Common myeloid progenitor, CD34-positive (primary cell): ENCODE measurements around the gene PLA2G12A.

ENCODE experiments used
- CTCF ChIA-PET: fragments of 350-600 bp; sonication (Branson Sonifier 250); formaldehyde crosslinking; loops from one replicate; lab custom pipeline; 2021; ENCODE audit warnings: antibody characterized with exemption; lab: Charles Lee
- POLR2A ChIA-PET: fragments of 350-600 bp; sonication (Branson Sonifier 250); formaldehyde crosslinking; loops from one replicate; lab custom pipeline; 2021; ENCODE audit warnings: antibody characterized with exemption; lab: Charles Lee
- DNase-seq, 3 donors: peaks; one replicate each; pipeline versions ENCODE4 v3.0.0 to v3.0.0-alpha.2; 2013
- H3K27ac ChIP-seq, 2 experiments: 1 replicate in 1 of 2; 2 replicates in 1 of 2; pipeline ENCODE4 v1.7.0; 2013; ENCODE audit warnings: inconsistent platforms in 2 of 2, low read length in 2 of 2, mild to moderate bottlenecking in 2 of 2, low read depth in 1 of 2, moderate library complexity in 1 of 2; ENCODE audit not compliant: severe bottlenecking in 2 of 2, insufficient read depth in 1 of 2, poor library complexity in 1 of 2
- H3K27me3 ChIP-seq, 5 experiments: replicated peaks in 2 of 5; 1 replicate in 3 of 5; 2 replicates in 2 of 5; pipeline versions ENCODE4 v1.6.1 to v1.7.0; 2013; ENCODE audit warnings: low read length in 4 of 5, mild to moderate bottlenecking in 2 of 5, moderate library complexity in 2 of 5, inconsistent platforms in 1 of 5; ENCODE audit not compliant: insufficient read depth in 5 of 5, control insufficient read depth in 4 of 5
- H3K36me3 ChIP-seq, 4 experiments: 1 replicate in 2 of 4; 2 replicates in 2 of 4; pipeline versions ENCODE4 v1.6.1 to v1.7.0; 2013; ENCODE audit warnings: low read length in 3 of 4, control low read depth in 1 of 4, mild to moderate bottlenecking in 1 of 4; ENCODE audit not compliant: control insufficient read depth in 4 of 4, insufficient read depth in 4 of 4
- H3K4me1 ChIP-seq, 4 experiments: 1 replicate in 3 of 4; 2 replicates in 1 of 4; pipeline versions ENCODE4 v1.6.1 to v1.7.1; 2013; ENCODE audit warnings: low read length in 3 of 4, mild to moderate bottlenecking in 3 of 4, control low read depth in 1 of 4, inconsistent platforms in 1 of 4, moderate library complexity in 1 of 4; ENCODE audit not compliant: control insufficient read depth in 4 of 4, insufficient read depth in 4 of 4; ENCODE audit errors: control extremely low read depth in 1 of 4
- H3K4me3 ChIP-seq, 7 experiments: 1 replicate in 4 of 7; 2 replicates in 3 of 7; pipeline versions ENCODE4 v1.5.1 to v1.7.0; 2013; ENCODE audit warnings: mild to moderate bottlenecking in 7 of 7, low read length in 6 of 7, moderate library complexity in 6 of 7, inconsistent platforms in 2 of 7, low read depth in 2 of 7, control low read depth in 1 of 7; ENCODE audit not compliant: insufficient read depth in 4 of 7, control insufficient read depth in 1 of 7; ENCODE audit errors: extremely low read depth in 1 of 7
- H3K9me3 ChIP-seq, 5 experiments: 1 replicate in 4 of 5; 2 replicates in 1 of 5; pipeline versions ENCODE4 v1.6.1 to v1.7.1; 2013; ENCODE audit warnings: low read length in 4 of 5, mild to moderate bottlenecking in 2 of 5, inconsistent platforms in 1 of 5, low read depth in 1 of 5, moderate library complexity in 1 of 5; ENCODE audit not compliant: control insufficient read depth in 4 of 5, insufficient read depth in 2 of 5; ENCODE audit errors: control extremely low read depth in 1 of 5
- WGBS: methylation state at CpG from one replicate; pipeline ENCODE4 v1.1.5; 2013; ENCODE audit not compliant: insufficient coverage; 5-methylcytosine and 5-hydroxymethylcytosine counted together

The PLA2G12A gene

GRCh38 chr4:109739547-109739946, 9.7 kb upstream of the PLA2G12A start:
- WGBS: 100% methylated on average over 3 of the region's 3 CpGs
- no peak for DNase-seq
- no peaks in the 10 kb centered on the region for H3K27me3 ChIP-seq
- POLR2A ChIA-PET: no interaction called here
- no peak overlapping the region for H3K4me3 ChIP-seq
- no peaks in the 10 kb centered on the region for H3K4me1 ChIP-seq
- no peak overlapping the region for H3K27ac ChIP-seq
- H3K9me3 ChIP-seq: no peaks in the 10 kb centered on the region
- no peaks in the 10 kb centered on the region for H3K36me3 ChIP-seq
- CTCF ChIA-PET: no interaction called here

GRCh38 chr4:109738104-109738872, 8.4 kb upstream of the PLA2G12A start:
- no peaks in the 10 kb centered on the region for H3K4me1 ChIP-seq
- no peaks in the 10 kb centered on the region for H3K36me3 ChIP-seq
- H3K27ac ChIP-seq: no peak overlapping the region
- DNase-seq: no peak
- no peaks in the 10 kb centered on the region for H3K27me3 ChIP-seq
- WGBS: 94% methylated on average over 6 of the region's 10 CpGs
- no peaks in the 10 kb centered on the region for H3K9me3 ChIP-seq
- POLR2A ChIA-PET: no interaction called here
- no peak overlapping the region for H3K4me3 ChIP-seq
- CTCF ChIA-PET: interaction anchor here (0.6 to 1.6 kb wide), 2 partner anchors 13 to 35 kb away, joined by 3 to 4 read pairs; partner anchors contain the start of gene CASP6

GRCh38 chr4:109735566-109736365, 5.9 kb upstream of the PLA2G12A start:
- Histone ChIP-seq H3K4me1 (peaks cover 0 to under 1% (median 0%) of the 10 kb centered on the region in 4 experiments), H3K27ac (no peak overlapping the region), H3K4me3 (no peak overlapping the region), H3K9me3 (no peaks in the 10 kb centered on the region), H3K36me3 (no peaks in the 10 kb centered on the region), H3K27me3 (no peaks in the 10 kb centered on the region)
- 96% methylated on average over 6 of the region's 7 CpGs for WGBS
- POLR2A ChIA-PET: no interaction called here
- DNase-seq: no peak
- CTCF ChIA-PET: interaction anchor here (0.6 kb wide), 1 partner anchor 14 kb away, joined by 3 read pairs; no protein-coding TSS in a partner anchor

- Histone ChIP-seq H3K4me1 (peaks cover 3 to 16% (median 13%) of the 10 kb centered on the region in 4 experiments), H3K4me3 (no peak overlapping the region), H3K27ac (no peak overlapping the region), H3K9me3 (no peaks in the 10 kb centered on the region), H3K36me3 (no peaks in the 10 kb centered on the region), H3K27me3 (no peaks in the 10 kb centered on the region)
- 94% methylated on average over 2 of the region's 5 CpGs for WGBS
- POLR2A ChIA-PET: no interaction called here
- no peak for DNase-seq
- CTCF ChIA-PET: interaction anchor here (1.3 kb wide), 1 partner anchor 30 kb away, joined by 6 read pairs; the partner anchor contains the start of gene CASP6
Measured at GRCh38 chr4:109733728-109734127, 3.9 kb upstream of the PLA2G12A start.

GRCh38 chr4:109730619-109731545, 1.0 kb upstream of the PLA2G12A start:
- ChIA-PET CTCF (interaction anchor here (1.0 to 1.7 kb wide), 5 partner anchors 10 to 131 kb away, joined by 3 to 6 read pairs (median 4); partner anchors contain the start of gene CASP6), POLR2A (interaction anchor here (0.5 to 1.3 kb wide), 5 partner anchors 17 to 1110 kb away, joined by 3 to 5 read pairs (median 4); partner anchors contain the start of genes GAR1 and RPL34)
- 53% methylated on average over 9 of the region's 21 CpGs for WGBS
- DNase-seq: no peak
- no peaks in the 10 kb centered on the region for H3K27me3 ChIP-seq
- no peaks in the 10 kb centered on the region for H3K9me3 ChIP-seq
- H3K36me3 ChIP-seq: no peaks in the 10 kb centered on the region
- H3K4me3 ChIP-seq: peak overlapping the region; percentile 75 to 95 (median 84)
- H3K4me1 ChIP-seq: peaks cover 3 to 26% (median 19%) of the 10 kb centered on the region in 4 experiments
- H3K27ac ChIP-seq: peak overlapping the region in 1 of 2 experiments; percentile 64

- CTCF ChIA-PET: interaction anchor here (0.7 to 1.4 kb wide), 2 partner anchors 25 to 97 kb away, joined by 4 to 5 read pairs; no protein-coding TSS in a partner anchor
Measured at GRCh38 chr4:109729117-109729717, 653 bp downstream of the PLA2G12A start.

More at GRCh38 chr4:109729117-109729717, 653 bp downstream of the PLA2G12A start:
- no peaks in the 10 kb centered on the region for H3K36me3 ChIP-seq
- H3K9me3 ChIP-seq: no peaks in the 10 kb centered on the region
- 0% methylated on average over 19 of the region's 25 CpGs for WGBS
- peaks cover 3 to 31% (median 19%) of the 10 kb centered on the region in 4 experiments for H3K4me1 ChIP-seq
- POLR2A ChIA-PET: interaction anchor here (0.6 to 1.3 kb wide), 3 partner anchors 29 to 991 kb away, joined by 3 to 4 read pairs (median 3); partner anchors contain the start of gene GAR1
- DNase-seq: peak; percentile 18 to 65 (median 51)
- H3K27me3 ChIP-seq: no peaks in the 10 kb centered on the region
- peak overlapping the region; percentile 67 to 95 (median 79) for H3K4me3 ChIP-seq
- peak overlapping the region in 1 of 2 experiments; percentile 67 for H3K27ac ChIP-seq
